ENCODE measurements around the gene OR4E1.
"Not testable (repeated sequence)": the region's sequence is repeated elsewhere in the genome, so short reads cannot be mapped to it uniquely, and the experiment has no call there.

OR4E1 gene

DNA sequence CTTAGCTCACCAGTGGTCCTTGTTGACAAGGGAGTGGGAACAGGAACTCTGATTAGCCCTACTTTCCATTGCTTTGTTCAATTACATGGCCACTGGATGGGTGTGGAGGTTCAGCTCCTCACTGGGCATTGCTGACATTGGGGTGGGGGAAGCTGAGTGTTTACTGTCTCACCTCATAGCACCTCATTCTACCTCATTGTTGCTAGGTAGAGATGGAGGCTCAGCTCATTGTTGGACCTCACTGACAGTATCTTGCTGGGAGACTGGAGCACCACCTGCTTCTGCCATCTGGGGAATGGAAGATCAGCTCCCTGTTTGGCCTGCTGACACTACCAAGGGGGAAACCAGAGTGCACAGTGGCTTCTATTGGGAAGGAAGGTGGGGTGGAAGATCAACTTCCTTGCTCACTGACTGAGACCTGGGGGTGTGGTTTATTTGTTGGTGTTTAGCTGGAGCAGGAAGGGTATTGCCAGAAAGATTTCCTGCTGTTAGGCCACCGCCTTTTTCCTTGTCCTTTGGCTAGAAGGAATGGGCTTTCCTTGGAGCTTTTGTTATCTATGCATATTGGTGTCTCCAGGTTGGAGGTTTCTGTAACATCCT, 21.3 kb downstream of the OR4E1 start:
- DNase-seq, result no peak

DNA sequence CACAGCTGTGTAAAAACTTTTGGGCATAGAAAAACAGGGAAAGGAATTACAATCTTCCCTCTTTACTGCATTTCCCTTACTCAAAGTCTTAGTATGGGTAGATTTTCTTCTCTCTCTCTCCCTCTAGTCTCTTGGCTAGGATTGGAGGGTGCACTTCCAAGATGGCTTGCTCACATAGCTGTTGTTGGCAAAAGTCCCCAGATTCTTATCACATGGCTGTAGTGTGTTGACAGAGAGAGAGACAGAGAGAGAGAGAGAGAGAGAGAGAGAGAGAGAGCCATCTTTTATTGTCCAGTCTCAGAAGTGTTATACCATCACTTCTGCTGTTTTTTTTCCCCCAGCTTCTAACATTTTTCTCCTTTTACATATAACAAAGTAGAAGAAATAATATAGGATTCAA, 26.2 kb downstream of the OR4E1 start:
- DNase-seq, result peak; percentile 21

DNA sequence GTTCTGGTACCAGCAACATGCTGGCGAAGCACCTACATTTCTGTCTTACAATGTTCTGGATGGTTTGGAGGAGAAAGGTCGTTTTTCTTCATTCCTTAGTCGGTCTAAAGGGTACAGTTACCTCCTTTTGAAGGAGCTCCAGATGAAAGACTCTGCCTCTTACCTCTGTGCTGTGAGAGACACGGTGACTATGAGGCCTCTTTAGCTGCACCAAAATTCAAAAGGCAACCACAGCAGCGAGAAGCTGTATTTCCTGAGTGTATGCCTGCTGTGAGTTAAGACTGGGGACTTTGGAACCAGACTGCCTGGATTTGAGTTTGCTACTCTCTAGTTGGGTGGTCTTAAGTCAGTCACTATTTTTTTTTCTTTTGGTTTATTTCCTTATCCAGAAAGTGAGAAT, 30.2 kb downstream of the OR4E1 start:
- DNase-seq, result no peak

DNA sequence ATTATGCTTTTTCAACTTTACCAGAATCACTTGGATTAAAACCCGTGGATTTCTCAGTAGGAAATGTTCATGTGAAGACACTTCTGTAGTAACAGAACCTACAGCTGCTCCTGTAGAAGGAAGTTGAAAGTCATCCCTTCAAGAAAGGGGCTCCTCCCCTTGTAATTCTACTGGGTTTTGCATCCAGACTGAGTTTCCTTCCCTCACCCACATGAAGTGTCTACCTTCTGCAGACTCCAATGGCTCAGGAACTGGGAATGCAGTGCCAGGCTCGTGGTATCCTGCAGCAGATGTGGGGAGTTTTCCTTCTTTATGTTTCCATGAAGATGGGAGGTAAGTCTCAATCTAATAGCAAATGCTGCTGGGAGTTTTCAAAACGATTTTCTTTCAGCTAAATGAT, 30.9 kb downstream of the OR4E1 start:
- no peak for DNase-seq

DNA sequence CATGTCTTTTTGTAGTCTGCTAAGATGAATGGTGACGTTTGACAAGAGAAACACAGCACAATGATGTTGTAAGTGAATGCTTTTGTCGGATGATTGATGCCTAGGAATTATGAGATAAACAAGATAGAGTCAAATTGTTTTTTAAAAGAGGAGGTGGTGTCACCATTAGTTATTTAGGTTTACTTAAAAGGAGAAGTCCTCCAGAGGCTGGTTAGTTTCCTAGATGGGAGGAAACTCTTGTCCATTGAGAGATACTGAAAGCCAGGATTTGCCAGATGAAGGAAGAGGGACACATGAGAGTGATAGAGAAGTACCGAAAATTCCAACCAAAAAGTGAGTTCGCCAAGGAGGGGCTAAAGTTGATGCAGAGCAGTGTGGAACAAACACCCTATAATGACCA, 38.8 kb downstream of the OR4E1 start, which contains the start of gene OR10G2:
TSS of gene OR10G2 (minus strand) at position 101 of the 400 bp plus-strand sequence. CDS start at position 3, 98 bp downstream.
- no peak for DNase-seq

DNA sequence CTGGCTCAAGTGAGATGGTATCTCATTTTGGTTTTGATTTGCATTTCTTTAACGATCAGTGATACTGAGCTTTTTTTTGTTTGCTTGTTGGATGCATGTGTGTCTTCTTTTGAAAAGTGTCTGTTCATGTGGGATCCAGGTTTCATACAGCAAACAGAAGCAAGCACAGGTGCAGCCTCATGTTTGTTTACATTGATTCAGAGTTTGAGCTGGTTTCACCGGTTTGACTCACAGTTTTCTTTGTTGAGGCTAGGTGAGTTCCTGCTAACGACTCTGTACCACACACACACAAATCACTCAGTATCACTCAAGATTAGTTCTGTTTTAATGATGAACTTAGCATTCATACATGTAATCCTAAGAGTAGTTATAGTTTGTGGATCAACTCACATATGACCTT, 42.5 kb downstream of the OR4E1 start:
- no peak for DNase-seq

DNA sequence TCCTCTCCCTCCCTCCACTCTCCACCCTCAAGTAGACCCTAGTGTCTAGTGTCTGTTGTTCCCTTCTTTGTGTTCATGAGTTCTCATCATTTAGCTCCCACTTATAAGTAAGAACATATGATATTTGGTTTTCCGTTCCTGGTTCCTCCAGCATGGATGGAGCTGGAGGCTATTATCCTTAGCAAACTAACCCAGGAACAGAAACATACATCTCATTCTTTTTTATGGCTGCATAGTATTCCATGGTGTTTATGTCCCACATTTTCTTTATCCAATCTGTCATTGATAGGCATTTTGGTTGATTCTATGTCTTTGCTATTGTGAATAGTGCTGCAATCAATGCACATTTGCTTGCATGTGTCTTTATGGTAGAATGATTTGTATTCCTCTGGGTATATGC, 43.1 kb downstream of the OR4E1 start:
- DNase-seq, result not testable (repeated sequence)

DNA sequence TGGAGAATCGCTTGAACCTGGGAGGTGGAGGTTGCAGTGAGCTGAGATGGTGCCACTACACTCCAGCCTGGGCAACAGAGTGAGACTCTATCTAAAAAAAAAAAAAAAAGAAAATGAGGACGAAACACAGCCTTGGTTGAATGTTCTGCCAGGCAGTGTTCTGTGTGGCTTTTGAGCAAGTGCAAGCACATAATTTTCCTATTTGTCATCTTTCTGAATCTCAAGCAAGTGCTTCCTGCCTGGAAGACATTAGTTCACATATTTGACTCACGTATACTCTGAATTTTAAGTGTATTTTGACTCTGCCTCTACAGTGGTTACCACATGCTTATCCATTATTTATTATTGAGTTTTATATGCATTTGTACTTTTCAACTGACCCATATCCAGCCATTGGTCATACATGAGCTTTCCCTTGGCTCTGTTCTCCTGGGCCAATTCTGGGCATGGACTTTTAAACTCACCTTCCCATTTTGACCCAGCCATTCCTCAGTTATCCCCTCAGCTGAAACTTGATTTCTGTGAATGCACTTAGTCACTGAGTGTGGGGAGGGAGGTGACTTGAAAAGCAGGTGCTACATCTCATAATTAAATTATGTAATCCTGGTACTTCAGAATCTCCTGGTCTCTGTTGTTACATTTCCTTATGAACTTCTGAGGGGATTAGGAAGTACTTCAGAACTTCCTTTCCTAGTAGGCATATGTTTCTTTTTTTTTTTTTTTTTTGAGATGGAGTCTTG, 47.0 kb downstream of the OR4E1 start:
- DNase-seq, result peak; percentile 31
